ENCODE results near the gene PCNX3. TPM values are rescaled to one million over a fixed set of nuclear protein-coding genes. Genes with fewer than 3 reads are reported as not detected.

Gene PCNX3
- total RNA-seq, 1 experiment from 2014 or later: 50.4 TPM

DNA sequence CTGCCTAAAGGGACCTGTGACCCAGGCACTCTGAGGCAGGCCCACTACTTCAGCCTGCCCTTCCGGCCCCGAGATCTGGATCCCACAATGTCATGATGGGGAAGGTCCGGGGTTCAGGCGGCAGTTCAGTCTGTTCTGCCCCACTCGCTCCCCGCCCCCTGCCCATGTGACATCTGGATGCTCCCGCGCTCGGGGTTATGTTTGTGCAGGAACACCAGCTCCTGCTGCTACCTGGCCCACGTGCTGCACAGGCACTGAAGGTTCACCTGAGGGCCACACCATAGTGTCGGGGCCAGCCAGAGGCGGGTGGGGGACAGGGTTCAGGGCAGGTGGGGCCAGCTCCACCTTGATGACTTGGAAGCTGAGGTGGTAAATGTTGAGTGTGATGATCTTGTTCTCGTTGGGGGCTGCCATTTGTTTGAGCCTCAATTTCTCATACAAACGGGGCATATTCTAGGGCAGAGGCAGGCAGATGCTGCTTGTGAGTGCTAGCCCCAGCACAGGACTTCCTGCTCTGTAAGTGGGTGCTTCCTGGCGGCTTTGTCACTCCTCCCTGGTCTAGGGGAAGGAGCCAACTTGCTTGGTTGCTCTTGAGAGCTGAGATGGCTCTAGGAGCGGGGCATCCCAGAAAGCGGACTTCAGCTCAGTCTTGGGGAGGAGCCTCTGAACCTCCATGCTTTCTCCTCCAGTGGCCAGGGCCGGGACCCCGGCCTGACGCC lies 18.0 kb downstream of the PCNX3 start (continued):
- TF ChIP-seq, protein P1, sequence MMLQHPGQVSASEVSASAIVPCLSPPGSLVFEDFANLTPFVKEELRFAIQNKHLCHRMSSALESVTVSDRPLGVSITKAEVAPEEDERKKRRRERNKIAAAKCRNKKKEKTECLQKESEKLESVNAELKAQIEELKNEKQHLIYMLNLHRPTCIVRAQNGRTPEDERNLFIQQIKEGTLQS (IDR thresholded peaks at IDR 0.05): no peak
- no peak for TF ChIP-seq TCF7L2 (IDR thresholded peaks at IDR 0.05; ENCODE audit: borderline replicate concordance, extremely low read depth, insufficient read depth, insufficient read length)

DNA sequence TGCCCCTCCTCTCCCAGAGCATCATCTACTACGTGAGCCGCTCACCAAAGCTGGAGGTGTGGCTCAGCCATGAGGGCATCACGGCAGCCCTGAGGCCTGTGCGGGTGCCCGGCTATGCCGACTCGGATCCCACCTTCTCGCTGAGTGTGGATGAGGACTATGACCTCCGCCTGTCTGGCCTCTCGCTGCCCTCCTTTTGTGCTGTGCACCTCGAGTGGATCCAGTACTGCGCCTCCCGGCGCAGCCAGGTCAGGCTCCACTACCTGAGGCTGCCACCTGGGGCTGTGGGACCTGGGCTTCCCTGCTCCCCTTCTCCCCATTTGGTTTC lies 18.5 kb downstream of the PCNX3 start:
- CTCF ChIA-PET: no interaction called here
- Histone ChIP-seq H3K79me2 (ENCODE audit: insufficient read depth, low read length) (peaks cover 9% of the 10 kb centered on the region; the same call in 1 of the 2 replicates), H3K4me3 (replicated peaks in 1 of 2; ENCODE audit: low read depth in 1 of 2, low read length in 2 of 2) (no peak overlapping the region), H3K27me3 (ENCODE audit: insufficient read depth, low read length) (no peaks in the 10 kb centered on the region), H3K4me1 (ENCODE audit: control insufficient read depth in 1 of 2, insufficient read depth in 2 of 2, low read length in 2 of 2) (peaks cover 11 to 24% of the 10 kb centered on the region in 2 experiments), H3K9me2 (ENCODE audit: insufficient read depth) (no peaks in the 10 kb centered on the region), H3K9ac (ENCODE audit: low read length) (no peak overlapping the region), H3K9me3 (ENCODE audit: control insufficient read depth in 1 of 2, insufficient read depth in 1 of 2, low read depth in 1 of 2, low read length in 2 of 2) (no peaks in the 10 kb centered on the region), H4K20me1 (ENCODE audit: insufficient read depth) (no peaks in the 10 kb centered on the region), H3K4me2 (ENCODE audit: low read length) (no peak overlapping the region), H3K36me3 (ENCODE audit: control insufficient read depth in 1 of 2, insufficient read depth in 2 of 2, low read length in 2 of 2) (peaks cover 18 to 61% of the 10 kb centered on the region in 2 experiments; a peak in 3 of 4 replicates), H2AFZ (ENCODE audit: low read depth, low read length, poor library complexity, severe bottlenecking) (no peak overlapping the region), H3K27ac (ENCODE audit: low read depth, low read length) (no peak overlapping the region)
- TF ChIP-seq, protein P2, sequence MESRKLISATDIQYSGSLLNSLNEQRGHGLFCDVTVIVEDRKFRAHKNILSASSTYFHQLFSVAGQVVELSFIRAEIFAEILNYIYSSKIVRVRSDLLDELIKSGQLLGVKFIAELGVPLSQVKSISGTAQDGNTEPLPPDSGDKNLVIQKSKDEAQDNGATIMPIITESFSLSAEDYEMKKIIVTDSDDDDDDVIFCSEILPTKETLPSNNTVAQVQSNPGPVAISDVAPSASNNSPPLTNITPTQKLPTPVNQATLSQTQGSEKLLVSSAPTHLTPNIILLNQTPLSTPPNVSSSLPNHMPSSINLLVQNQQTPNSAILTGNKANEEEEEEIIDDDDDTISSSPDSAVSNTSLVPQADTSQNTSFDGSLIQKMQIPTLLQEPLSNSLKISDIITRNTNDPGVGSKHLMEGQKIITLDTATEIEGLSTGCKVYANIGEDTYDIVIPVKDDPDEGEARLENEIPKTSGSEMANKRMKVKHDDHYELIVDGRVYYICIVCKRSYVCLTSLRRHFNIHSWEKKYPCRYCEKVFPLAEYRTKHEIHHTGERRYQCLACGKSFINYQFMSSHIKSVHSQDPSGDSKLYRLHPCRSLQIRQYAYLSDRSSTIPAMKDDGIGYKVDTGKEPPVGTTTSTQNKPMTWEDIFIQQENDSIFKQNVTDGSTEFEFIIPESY (IDR thresholded peaks at IDR 0.05; ENCODE audit: extremely low read depth, insufficient replicate concordance, low read length): no peak
- no peak for TF ChIP-seq YY1 (IDR thresholded peaks at IDR 0.05; ENCODE audit: extremely low read depth, insufficient replicate concordance, low read depth, low read length)
- no peak for TF ChIP-seq SIN3A (IDR thresholded peaks at IDR 0.05; ENCODE audit: low read depth)
- TF ChIP-seq EZH2phosphoT487 (IDR thresholded peaks at IDR 0.05; ENCODE audit: borderline replicate concordance): no peak
- TF ChIP-seq ZFX (IDR thresholded peaks at IDR 0.05): no peak
- no peak for TF ChIP-seq ZNF274 (IDR thresholded peaks at IDR 0.05; ENCODE audit: low read depth, low read length)
- no peak for TF ChIP-seq POLR2AphosphoS5 (IDR thresholded peaks at IDR 0.05; ENCODE audit: low read depth, low read length)
- BruUV-seq (replicated peaks): no TSS peak
- ATAC-seq (no peak), DNase-seq (ENCODE audit: low read depth, low spot score) (no peak)
- POLR2A ChIA-PET: no interaction called here
- intact Hi-C loops (cut with micrococcal nuclease): no loop called here
- RAD21 ChIA-PET (ENCODE audit: low non-redundant PET in 1 of 2, low total read pairs in 2 of 2, uncharacterized antibody in 2 of 2, unreplicated experiment in 2 of 2): no interaction called here

Data from HCT116 (cell line).